Loucy (cell line): ENCODE measurements around the gene PACSIN1.

Source experiments
- H2AFZ ChIP-seq: fragments of 200-600 bp; sonication (generic); 2 replicates; pipeline ENCODE4 v1.6.0; 2016; ENCODE audit warnings: antibody characterized with exemption, mild to moderate bottlenecking, low read length, moderate library complexity
- H3F3A ChIP-seq: fragments of 200-600 bp; 2 replicates; pipeline ENCODE4 v1.6.0; 2016; ENCODE audit warnings: antibody characterized with exemption, low read depth, mild to moderate bottlenecking
- H3K27me3 ChIP-seq: fragments of 200-600 bp; sonication (generic); 2 replicates; pipeline ENCODE4 v1.6.1; 2014; ENCODE audit warnings: low read length, mild to moderate bottlenecking; ENCODE audit not compliant: insufficient read depth, poor library complexity, severe bottlenecking
- H3K36me3 ChIP-seq: fragments of 200-600 bp; sonication (generic); 2 replicates; pipeline ENCODE4 v1.6.1; 2016; ENCODE audit warnings: low read length; ENCODE audit not compliant: insufficient read depth
- H3K4me1 ChIP-seq: fragments of 200-600 bp; sonication (generic); 2 replicates; pipeline ENCODE4 v1.5.1; 2014; ENCODE audit warnings: low read length, mild to moderate bottlenecking; ENCODE audit not compliant: insufficient read depth, poor library complexity, severe bottlenecking
- H3K4me2 ChIP-seq: fragments of 200-600 bp; sonication (generic); 2 replicates; pipeline ENCODE4 v1.6.0; 2014; ENCODE audit warnings: antibody characterized with exemption, low read length, low read depth, mild to moderate bottlenecking; ENCODE audit not compliant: poor library complexity, severe bottlenecking
- H3K4me3 ChIP-seq: fragments of 200-600 bp; sonication (generic); 2 replicates; pipeline ENCODE4 v1.5.1; 2014; ENCODE audit warnings: low read length, mild to moderate bottlenecking, mixed read lengths; ENCODE audit not compliant: poor library complexity, severe bottlenecking
- H3K79me2 ChIP-seq: fragments of 200-600 bp; sonication (generic); 2 replicates; pipeline ENCODE4 v1.6.1; 2014; ENCODE audit warnings: low read length; ENCODE audit not compliant: insufficient read depth
- H3K9ac ChIP-seq: fragments of 200-600 bp; sonication (generic); 2 replicates; pipeline ENCODE4 v1.6.0; 2014; ENCODE audit warnings: mild to moderate bottlenecking, low read depth, low read length, moderate library complexity; ENCODE audit not compliant: poor library complexity, severe bottlenecking
- H3K9me2 ChIP-seq: fragments of 200-600 bp; sonication (generic); replicated peaks from 2 replicates; pipeline ENCODE4 v1.6.1; 2016; ENCODE audit warnings: low read depth, low read length, mixed read lengths
- H3K9me3 ChIP-seq: fragments of 200-600 bp; sonication (generic); 2 replicates; pipeline ENCODE4 v1.6.1; 2014; ENCODE audit warnings: mild to moderate bottlenecking, antibody characterized with exemption, low read length, low read depth; ENCODE audit not compliant: insufficient read depth
- H4K20me1 ChIP-seq: fragments of 200-600 bp; sonication (generic); 2 replicates; pipeline ENCODE4 v1.6.0; 2014; ENCODE audit warnings: antibody characterized with exemption, low read length, mild to moderate bottlenecking; ENCODE audit not compliant: insufficient read depth, poor library complexity, severe bottlenecking
- CTCF ChIP-seq: fragments of 200-600 bp; sonication (generic); conservative IDR thresholded peaks from 2 replicates; pipeline ENCODE4 v1.5.1; 2014; ENCODE audit warnings: mild to moderate bottlenecking, antibody characterized with exemption, low read length
- EZH2phosphoT487 ChIP-seq: fragments of 200-600 bp; IDR thresholded peaks from 2 replicates; pipeline ENCODE4 v1.6.1; 2018; ENCODE audit warnings: antibody characterized with exemption, mild to moderate bottlenecking, moderate library complexity, borderline replicate concordance

The PACSIN1 gene

DNA sequence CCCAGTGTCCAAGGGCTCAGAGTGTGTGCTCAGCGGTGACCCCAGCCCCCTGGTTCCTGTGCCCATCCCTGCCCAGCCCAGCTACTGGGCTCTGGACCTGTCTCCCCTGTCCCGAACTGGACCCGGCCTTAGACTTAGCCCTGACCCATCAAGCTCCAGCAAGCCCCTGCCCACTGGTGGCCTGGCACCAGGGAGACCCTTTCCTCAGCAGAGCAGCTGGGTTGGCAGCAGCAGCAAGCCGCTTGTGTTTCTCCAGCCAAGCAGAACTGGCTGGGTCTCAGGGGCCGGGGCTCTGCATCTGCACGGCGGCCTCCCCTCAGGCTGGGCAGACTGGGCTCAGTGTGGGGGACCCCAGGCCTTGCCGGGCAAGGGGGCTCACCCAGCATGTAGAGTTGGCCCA is 89.5 kb downstream of the PACSIN1 start:
- H3F3A ChIP-seq: no peaks in the 10 kb centered on the region
- H4K20me1 ChIP-seq: no peaks in the 10 kb centered on the region
- H3K9ac ChIP-seq: no peak overlapping the region
- no peaks in the 10 kb centered on the region for H3K79me2 ChIP-seq
- no peaks in the 10 kb centered on the region for H3K36me3 ChIP-seq
- no peaks in the 10 kb centered on the region for H3K9me2 ChIP-seq
- TF ChIP-seq CTCF (no peak), EZH2phosphoT487 (no peak)
- H3K9me3 ChIP-seq: no peaks in the 10 kb centered on the region
- H3K4me3 ChIP-seq: no peak overlapping the region
- H3K4me2 ChIP-seq: no peak overlapping the region
- no peaks in the 10 kb centered on the region for H3K27me3 ChIP-seq
- peaks cover 5% of the 10 kb centered on the region for H3K4me1 ChIP-seq
- H2AFZ ChIP-seq: no peak overlapping the region

- no peak within 1 kb of the TSS for H2AFZ ChIP-seq
- H3F3A ChIP-seq: no peaks in the 10 kb centered on the region
- H3K9me3 ChIP-seq: no peaks in the 10 kb centered on the region
- H4K20me1 ChIP-seq: no peaks in the 10 kb centered on the region
- no peak within 1 kb of the TSS for H3K4me2 ChIP-seq
- no peak for TF ChIP-seq CTCF
- TF ChIP-seq EZH2phosphoT487: no peak
- no peak within 1 kb of the TSS for H3K4me3 ChIP-seq
- H3K27me3 ChIP-seq: no peaks in the 10 kb centered on the region
- H3K36me3 ChIP-seq: no peaks in the 10 kb centered on the region
- no peaks in the 10 kb centered on the region for H3K9me2 ChIP-seq
- H3K9ac ChIP-seq: no peak within 1 kb of the TSS
- H3K4me1 ChIP-seq: peaks cover 5% of the 10 kb centered on the region
- H3K79me2 ChIP-seq: no peaks in the 10 kb centered on the region
Observed at GRCh38 chr6:34556031-34556471, 90.2 kb downstream of the PACSIN1 start, which contains the start of gene SPDEF. Gene SPDEF (minus strand): TSS chr6:34556329. CDS start chr6:34544455, 11,874 bp downstream.

DNA sequence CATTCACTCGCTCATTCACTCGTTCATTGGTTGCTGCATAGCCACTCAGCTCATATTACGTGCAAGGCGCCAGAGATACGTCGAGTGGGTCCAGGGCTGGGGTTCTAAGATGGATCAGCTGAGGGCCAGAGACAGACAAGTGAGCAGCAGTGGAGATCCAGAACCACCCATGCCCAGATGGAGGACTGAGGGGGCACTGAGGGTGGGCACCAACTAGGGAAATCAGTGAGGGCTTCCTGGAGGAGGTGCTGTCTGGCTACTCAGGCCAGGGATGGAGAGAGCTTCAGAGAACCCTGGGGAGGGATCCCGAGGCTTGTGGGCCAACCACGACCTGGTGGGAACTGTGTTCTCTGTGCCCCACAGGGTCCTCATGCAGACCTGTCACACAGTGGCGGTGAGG is 90.6 kb downstream of the PACSIN1 start:
- Histone ChIP-seq H2AFZ (no peak overlapping the region), H3K9me3 (no peaks in the 10 kb centered on the region), H3K9me2 (no peaks in the 10 kb centered on the region), H3K4me3 (no peak overlapping the region), H3K79me2 (no peaks in the 10 kb centered on the region), H3K4me1 (peaks cover 5% of the 10 kb centered on the region), H3K36me3 (no peaks in the 10 kb centered on the region), H3K9ac (no peak overlapping the region), H3F3A (no peaks in the 10 kb centered on the region), H4K20me1 (no peaks in the 10 kb centered on the region), H3K27me3 (no peaks in the 10 kb centered on the region), H3K4me2 (no peak overlapping the region)
- TF ChIP-seq CTCF: no peak
- no peak for TF ChIP-seq EZH2phosphoT487
